ENCODE measurements around the gene ZNF789. TPM values are rescaled to one million over a fixed set of nuclear protein-coding genes. Genes with fewer than 3 reads are reported as not detected.

Gene ZNF789
- total RNA-seq, 5 donors from 2014 or later (not counting 1 experiment from before 2014, with no cell fraction given) = 17.0 to 24.8 (median 19.7) TPM

GRCh38 chr7:99535667-99536066 is 63.0 kb downstream of the ZNF789 start:
- H3K4me1 ChIP-seq (ENCODE audit: control insufficient read depth in 1 of 2, extremely low read depth in 1 of 2, insufficient read depth in 2 of 2, low read length in 2 of 2) = no peaks in the 10 kb centered on the region
- no peaks in the 10 kb centered on the region for H3K27me3 ChIP-seq (replicated peaks in 1 of 2; ENCODE audit: control insufficient read depth in 2 of 2, extremely low read depth in 1 of 2, insufficient read depth in 2 of 2, low read length in 1 of 2)
- CTCF ChIA-PET = no interaction called here
- H3K4me3 ChIP-seq (ENCODE audit: control insufficient read depth in 1 of 2, extremely low read depth in 1 of 2, low read length in 1 of 2) = no peak overlapping the region
- Mint-ChIP-seq H3K27me3 (no peaks in the 10 kb centered on the region), H3K4me3 (no peak overlapping the region), H3K4me1 (no peaks in the 10 kb centered on the region), H3K36me3 (peaks cover 32% of the 10 kb centered on the region), H3K9me3 (peaks cover 14 to 31% (median 30%) of the 10 kb centered on the region in 3 donors), H3K27ac (no peak overlapping the region)
- no CpG with 5 or more reads among the region's 2 CpGs for WGBS (ENCODE audit: insufficient coverage)
- peaks cover 8 to 10% of the 10 kb centered on the region in 2 donors for H3K36me3 ChIP-seq (ENCODE audit: control insufficient read depth in 2 of 2, extremely low read depth in 1 of 2, insufficient read depth in 1 of 2, low read length in 1 of 2)
- POLR2A ChIA-PET = no interaction called here
- peaks cover 11% of the 10 kb centered on the region for H3K9me3 ChIP-seq
- ATAC-seq (replicated peaks in 1 of 4) (no peak), DNase-seq (no peak)
- H3K27ac ChIP-seq (ENCODE audit: low read length) = no peak overlapping the region

Other genes with a start within 250 kb of the ZNF789 start
- not detected for gene MYH16, start 200.1 kb upstream of the ZNF789 start, total RNA-seq
- 10 to 100 TPM; 30.6 to 49.1 (median 40.4) TPM for gene ARPC1A, start 147.0 kb upstream of the ZNF789 start, total RNA-seq
- 100 to 1,000 TPM; 131 to 232 (median 203) TPM for gene ARPC1B, start 98.2 kb upstream of the ZNF789 start, total RNA-seq
- 10 to 100 TPM; 48.1 to 75.7 (median 67.4) TPM for gene PDAP1, start 64.3 kb upstream of the ZNF789 start, total RNA-seq
- gene BUD31, start 63.9 kb upstream of the ZNF789 start, total RNA-seq = 100 to 1,000 TPM in 1 of 5 donors, 10 to 100 TPM in 4; 63.2 to 127 (median 82.3) TPM
- 10 to 100 TPM in 3 of 5 donors, 1 to 10 TPM in 2; 5.4 to 11.6 (median 10.5) TPM for gene PTCD1, start 34.1 kb upstream of the ZNF789 start, total RNA-seq
- gene CPSF4, start 33.9 kb upstream of the ZNF789 start, total RNA-seq = 10 to 100 TPM; 44.4 to 58.1 (median 52.3) TPM
- gene ATP5MF, start 6.7 kb upstream of the ZNF789 start, total RNA-seq = 100 to 1,000 TPM in 4 of 5 donors, 10 to 100 TPM in 1; 68.1 to 145 (median 141) TPM
- 100 to 1,000 TPM in 3 of 5 donors, 10 to 100 TPM in 2; 88.4 to 188 (median 104) TPM for gene ZNF394, start 27.4 kb downstream of the ZNF789 start, total RNA-seq
- gene ZKSCAN5, start 31.8 kb downstream of the ZNF789 start, total RNA-seq = 1 to 10 TPM; 5.4 to 9.1 (median 8.2) TPM
- 1 to 10 TPM; 2.8 to 8.9 (median 8.5) TPM for gene FAM200A, start 79.2 kb downstream of the ZNF789 start, total RNA-seq
- gene ZNF655, start 85.8 kb downstream of the ZNF789 start, total RNA-seq = 100 to 1,000 TPM; 145 to 163 (median 157) TPM
- gene TMEM225B, start 125.4 kb downstream of the ZNF789 start, total RNA-seq = 1 to 10 TPM in 4 of 5 donors, under 1 TPM in 1; 0.85 to 2.6 (median 1.1) TPM
- 10 to 100 TPM; 43.1 to 50.3 (median 49.8) TPM for gene ZSCAN25, start 144.1 kb downstream of the ZNF789 start, total RNA-seq
- under 1 TPM in 3 of 5 donors, not detected in 2; 0.22 to 0.58 (median 0.46) TPM for gene CYP3A5, start 207.1 kb downstream of the ZNF789 start, total RNA-seq

All from T-cell (primary cell).